Measurements from ENCODE around the gene CEP164. TPM values are rescaled to one million over a fixed set of nuclear protein-coding genes. Genes with fewer than 3 reads are reported as not detected.

The CEP164 gene
- total RNA-seq: 100 to 1,000 TPM in 1 of 2 donors, 10 to 100 TPM in 1; 83.3 to 157 TPM
- polyA plus RNA-seq (ENCODE audit: insufficient read depth, low read depth, low replicate concordance): 111 TPM
- long read RNA-seq, donor 1, partial matches to known transcripts: 0 of 8 reads
- long read RNA-seq, donor 1, other reads (novel, unspliced or antisense): 0 of 8 reads
- long read RNA-seq, donor 2, partial matches to known transcripts: 5 of 8 reads
- long read RNA-seq, donor 2, other reads (novel, unspliced or antisense): 0 of 8 reads

DNA sequence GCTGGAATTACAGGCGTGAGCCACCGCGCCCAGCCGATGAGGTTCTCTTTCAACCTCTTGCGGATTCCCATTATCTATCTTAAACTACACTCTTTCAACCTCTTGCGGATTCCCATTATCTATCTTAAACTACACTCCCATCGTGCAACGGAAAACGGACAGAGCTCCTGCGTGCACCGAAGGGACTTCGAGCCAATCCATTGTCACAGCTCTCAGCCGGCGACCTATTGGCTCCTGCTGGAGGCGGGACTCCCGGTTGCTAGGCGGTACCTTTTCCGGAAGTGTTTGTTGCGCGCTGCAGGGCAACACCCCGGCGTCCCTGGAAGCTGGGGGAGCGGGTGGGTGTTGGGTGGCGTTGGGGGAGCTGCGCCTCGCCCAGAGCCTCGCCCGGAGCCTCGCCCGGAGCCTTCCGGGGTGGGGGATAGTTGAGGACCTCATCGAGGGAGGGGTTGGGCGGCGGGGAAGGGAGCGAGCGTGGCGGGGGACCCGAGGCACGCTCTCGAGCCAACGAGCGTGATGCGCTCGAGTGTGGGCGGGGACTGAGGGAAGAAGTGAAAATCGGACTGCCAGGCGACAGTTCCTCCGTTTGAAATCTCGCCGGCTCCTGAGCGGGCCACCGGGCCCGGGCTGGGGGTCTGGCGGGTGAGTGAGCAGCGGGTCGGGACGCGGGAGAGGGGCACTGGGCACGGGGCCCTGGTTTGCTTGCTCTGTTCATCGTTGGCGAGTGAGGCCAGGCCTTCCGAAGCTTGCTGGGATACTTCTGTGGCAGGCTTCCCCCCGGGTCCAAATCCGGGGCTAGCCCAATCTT is at the start of gene CEP164:
Gene CEP164, plus strand, starts transcription at position 288 of the 808 bp plus-strand sequence. CDS start 10,733 bp downstream, outside the sequence.
- WGBS, 2 donors: 0% methylated on average over 49 to 64 of the region's 64 CpGs

GRCh38 chr11:117278347-117278746 is 49.3 kb upstream of the CEP164 start:
- Histone ChIP-seq H3K27me3 (no peaks in the 10 kb centered on the region), H3K4me1 (no peaks in the 10 kb centered on the region), H3K9me3 (no peaks in the 10 kb centered on the region), H3K36me3 (ENCODE audit: low read depth, missing control alignments) (no peaks in the 10 kb centered on the region), H3K27ac (no peak overlapping the region), H3K4me3 (no peak overlapping the region)
- no peak for DNase-seq
- no peak for TF ChIP-seq POLR2A (IDR thresholded peaks at IDR 0.05)
- TF ChIP-seq, protein P1, sequence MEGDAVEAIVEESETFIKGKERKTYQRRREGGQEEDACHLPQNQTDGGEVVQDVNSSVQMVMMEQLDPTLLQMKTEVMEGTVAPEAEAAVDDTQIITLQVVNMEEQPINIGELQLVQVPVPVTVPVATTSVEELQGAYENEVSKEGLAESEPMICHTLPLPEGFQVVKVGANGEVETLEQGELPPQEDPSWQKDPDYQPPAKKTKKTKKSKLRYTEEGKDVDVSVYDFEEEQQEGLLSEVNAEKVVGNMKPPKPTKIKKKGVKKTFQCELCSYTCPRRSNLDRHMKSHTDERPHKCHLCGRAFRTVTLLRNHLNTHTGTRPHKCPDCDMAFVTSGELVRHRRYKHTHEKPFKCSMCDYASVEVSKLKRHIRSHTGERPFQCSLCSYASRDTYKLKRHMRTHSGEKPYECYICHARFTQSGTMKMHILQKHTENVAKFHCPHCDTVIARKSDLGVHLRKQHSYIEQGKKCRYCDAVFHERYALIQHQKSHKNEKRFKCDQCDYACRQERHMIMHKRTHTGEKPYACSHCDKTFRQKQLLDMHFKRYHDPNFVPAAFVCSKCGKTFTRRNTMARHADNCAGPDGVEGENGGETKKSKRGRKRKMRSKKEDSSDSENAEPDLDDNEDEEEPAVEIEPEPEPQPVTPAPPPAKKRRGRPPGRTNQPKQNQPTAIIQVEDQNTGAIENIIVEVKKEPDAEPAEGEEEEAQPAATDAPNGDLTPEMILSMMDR (IDR thresholded peaks at IDR 0.05): no peak
- intact Hi-C loops (cut with DNase I; ENCODE audit: low total_unique reads): no loop called here
- 82 to 88% methylated on average over 2 of the region's 2 CpGs for WGBS, 2 donors

More for the DNA sequence above, at the start of gene CEP164:
- H3K27ac ChIP-seq: peak within 1 kb of the TSS; percentile 82 to 90
- H3K9me3 ChIP-seq: no peaks in the 10 kb centered on the region
- TF ChIP-seq POLR2A (IDR thresholded peaks at IDR 0.05): no peak
- TF ChIP-seq, protein P1 (IDR thresholded peaks at IDR 0.05): no peak
- DNase-seq: peak; percentile 98
- H3K4me3 ChIP-seq: peak within 1 kb of the TSS; percentile 67 to 83
- H3K27me3 ChIP-seq: no peaks in the 10 kb centered on the region
- H3K36me3 ChIP-seq (ENCODE audit: low read depth, missing control alignments): no peaks in the 10 kb centered on the region
- H3K4me1 ChIP-seq: peaks cover 3% of the 10 kb centered on the region
- intact Hi-C loops (cut with DNase I; ENCODE audit: low total_unique reads): no loop called here

GRCh38 chr11:117279711-117280376 is 47.8 kb upstream of the CEP164 start:
- WGBS, 2 donors: 73 to 76% methylated on average over 4 of the region's 4 CpGs
- H3K36me3 ChIP-seq (ENCODE audit: low read depth, missing control alignments): no peaks in the 10 kb centered on the region
- H3K9me3 ChIP-seq: no peaks in the 10 kb centered on the region
- DNase-seq: no peak
- no peak overlapping the region for H3K27ac ChIP-seq
- H3K4me1 ChIP-seq: no peaks in the 10 kb centered on the region
- H3K4me3 ChIP-seq: no peak overlapping the region
- TF ChIP-seq, protein P1 (IDR thresholded peaks at IDR 0.05): no peak
- TF ChIP-seq POLR2A (IDR thresholded peaks at IDR 0.05): no peak
- intact Hi-C loops (cut with DNase I; ENCODE audit: low total_unique reads): no loop called here
- H3K27me3 ChIP-seq: no peaks in the 10 kb centered on the region

GRCh38 chr11:117281159-117281558 is 46.5 kb upstream of the CEP164 start:
- H3K27me3 ChIP-seq: no peaks in the 10 kb centered on the region
- intact Hi-C loops (cut with DNase I; ENCODE audit: low total_unique reads): no loop called here
- H3K36me3 ChIP-seq (ENCODE audit: low read depth, missing control alignments): no peaks in the 10 kb centered on the region
- WGBS, 2 donors: 45 to 59% methylated on average over 6 of the region's 6 CpGs
- H3K27ac ChIP-seq: no peak overlapping the region
- no peaks in the 10 kb centered on the region for H3K4me1 ChIP-seq
- peak; percentile 49 for DNase-seq
- no peak overlapping the region for H3K4me3 ChIP-seq
- TF ChIP-seq, protein P1 (IDR thresholded peaks at IDR 0.05): no peak
- no peak for TF ChIP-seq POLR2A (IDR thresholded peaks at IDR 0.05)
- H3K9me3 ChIP-seq: no peaks in the 10 kb centered on the region
